Ishikawa (cell line): Measurements from ENCODE around the gene ARHGAP45.

Experiments
- CEBPB ChIP-seq: IDR thresholded peaks from 2 replicates; pipeline ENCODE4 v1.6.1; 2012
- CREB1 ChIP-seq: IDR thresholded peaks from 2 replicates; pipeline ENCODE4 v1.6.1; 2012; ENCODE audit warnings: low read depth
- EGR1 ChIP-seq: IDR thresholded peaks from 2 replicates; pipeline ENCODE4 v1.6.1; 2012
- EP300 ChIP-seq: IDR thresholded peaks from 2 replicates; pipeline ENCODE4 v1.6.1; 2012; ENCODE audit warnings: borderline replicate concordance
- FOXM1 ChIP-seq: IDR thresholded peaks from 2 replicates; pipeline ENCODE4 v1.6.1; 2012; ENCODE audit warnings: low read depth, borderline replicate concordance
- NFIC ChIP-seq: IDR thresholded peaks from 2 replicates; pipeline ENCODE4 v1.6.1; 2012
- RAD21 ChIP-seq: IDR thresholded peaks from 2 replicates; pipeline ENCODE4 v1.6.1; 2012; ENCODE audit warnings: low read depth
- TAF1 ChIP-seq: IDR thresholded peaks from 2 replicates; pipeline ENCODE4 v1.6.1; 2012; ENCODE audit warnings: low read depth, mild to moderate bottlenecking
- TCF12 ChIP-seq: IDR thresholded peaks from 2 replicates; pipeline ENCODE4 v1.6.1; 2012; ENCODE audit warnings: low read depth
- TEAD4 ChIP-seq: IDR thresholded peaks from 2 replicates; pipeline ENCODE4 v1.6.1; 2012
- YY1 ChIP-seq: IDR thresholded peaks from 2 replicates; pipeline ENCODE4 v1.6.1; 2012; ENCODE audit warnings: low read depth
- ZBTB7A ChIP-seq: IDR thresholded peaks from 2 replicates; pipeline ENCODE4 v1.6.1; 2012; ENCODE audit warnings: low read depth
- TF ChIP-seq, protein P1 (sequence below): IDR thresholded peaks from 2 replicates; pipeline ENCODE4 v1.6.1; 2012
- TF ChIP-seq, protein P2 (sequence below): IDR thresholded peaks from 2 replicates; pipeline ENCODE4 v1.6.1; 2012
- TF ChIP-seq, protein P3 (sequence below): IDR thresholded peaks from 2 replicates; pipeline ENCODE4 v1.6.1; 2012; ENCODE audit warnings: low read depth, mild to moderate bottlenecking

The ARHGAP45 gene

DNA sequence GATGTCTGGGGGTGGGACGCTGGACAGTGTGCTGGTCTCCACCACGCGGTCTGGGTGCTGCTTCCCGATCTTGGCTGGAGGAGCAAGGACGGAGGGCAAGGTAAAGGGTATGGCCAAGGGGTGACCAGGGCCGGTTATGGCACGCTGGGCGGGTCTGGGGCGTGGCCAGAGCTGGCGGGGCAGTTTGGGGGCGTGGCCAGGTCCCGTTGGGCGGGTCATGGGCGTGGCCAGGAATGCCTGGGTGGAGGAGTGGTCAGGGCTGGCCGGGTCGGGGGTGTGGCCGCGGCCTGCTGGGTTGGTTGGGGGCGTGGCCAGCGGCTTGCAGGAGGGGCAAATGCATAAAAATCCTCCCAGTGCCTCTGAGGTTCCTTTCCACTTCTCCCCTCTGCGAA, 56.0 kb downstream of the ARHGAP45 start:
- TF ChIP-seq EP300 = no peak
- no peak for TF ChIP-seq YY1
- TF ChIP-seq CEBPB = no peak
- TF ChIP-seq, protein P1, sequence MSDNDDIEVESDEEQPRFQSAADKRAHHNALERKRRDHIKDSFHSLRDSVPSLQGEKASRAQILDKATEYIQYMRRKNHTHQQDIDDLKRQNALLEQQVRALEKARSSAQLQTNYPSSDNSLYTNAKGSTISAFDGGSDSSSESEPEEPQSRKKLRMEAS = no peak
- TF ChIP-seq FOXM1 = no peak
- no peak for TF ChIP-seq CREB1
- no peak for TF ChIP-seq NFIC
- TF ChIP-seq, protein P2, sequence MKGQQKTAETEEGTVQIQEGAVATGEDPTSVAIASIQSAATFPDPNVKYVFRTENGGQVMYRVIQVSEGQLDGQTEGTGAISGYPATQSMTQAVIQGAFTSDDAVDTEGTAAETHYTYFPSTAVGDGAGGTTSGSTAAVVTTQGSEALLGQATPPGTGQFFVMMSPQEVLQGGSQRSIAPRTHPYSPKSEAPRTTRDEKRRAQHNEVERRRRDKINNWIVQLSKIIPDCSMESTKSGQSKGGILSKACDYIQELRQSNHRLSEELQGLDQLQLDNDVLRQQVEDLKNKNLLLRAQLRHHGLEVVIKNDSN = no peak
- no peak for TF ChIP-seq TAF1
- TF ChIP-seq ZBTB7A = no peak
- no peak for TF ChIP-seq EGR1
- no peak for TF ChIP-seq TEAD4
- no peak for TF ChIP-seq TCF12
- no peak for TF ChIP-seq RAD21
- TF ChIP-seq, protein P3, sequence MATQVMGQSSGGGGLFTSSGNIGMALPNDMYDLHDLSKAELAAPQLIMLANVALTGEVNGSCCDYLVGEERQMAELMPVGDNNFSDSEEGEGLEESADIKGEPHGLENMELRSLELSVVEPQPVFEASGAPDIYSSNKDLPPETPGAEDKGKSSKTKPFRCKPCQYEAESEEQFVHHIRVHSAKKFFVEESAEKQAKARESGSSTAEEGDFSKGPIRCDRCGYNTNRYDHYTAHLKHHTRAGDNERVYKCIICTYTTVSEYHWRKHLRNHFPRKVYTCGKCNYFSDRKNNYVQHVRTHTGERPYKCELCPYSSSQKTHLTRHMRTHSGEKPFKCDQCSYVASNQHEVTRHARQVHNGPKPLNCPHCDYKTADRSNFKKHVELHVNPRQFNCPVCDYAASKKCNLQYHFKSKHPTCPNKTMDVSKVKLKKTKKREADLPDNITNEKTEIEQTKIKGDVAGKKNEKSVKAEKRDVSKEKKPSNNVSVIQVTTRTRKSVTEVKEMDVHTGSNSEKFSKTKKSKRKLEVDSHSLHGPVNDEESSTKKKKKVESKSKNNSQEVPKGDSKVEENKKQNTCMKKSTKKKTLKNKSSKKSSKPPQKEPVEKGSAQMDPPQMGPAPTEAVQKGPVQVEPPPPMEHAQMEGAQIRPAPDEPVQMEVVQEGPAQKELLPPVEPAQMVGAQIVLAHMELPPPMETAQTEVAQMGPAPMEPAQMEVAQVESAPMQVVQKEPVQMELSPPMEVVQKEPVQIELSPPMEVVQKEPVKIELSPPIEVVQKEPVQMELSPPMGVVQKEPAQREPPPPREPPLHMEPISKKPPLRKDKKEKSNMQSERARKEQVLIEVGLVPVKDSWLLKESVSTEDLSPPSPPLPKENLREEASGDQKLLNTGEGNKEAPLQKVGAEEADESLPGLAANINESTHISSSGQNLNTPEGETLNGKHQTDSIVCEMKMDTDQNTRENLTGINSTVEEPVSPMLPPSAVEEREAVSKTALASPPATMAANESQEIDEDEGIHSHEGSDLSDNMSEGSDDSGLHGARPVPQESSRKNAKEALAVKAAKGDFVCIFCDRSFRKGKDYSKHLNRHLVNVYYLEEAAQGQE = no peak

DNA sequence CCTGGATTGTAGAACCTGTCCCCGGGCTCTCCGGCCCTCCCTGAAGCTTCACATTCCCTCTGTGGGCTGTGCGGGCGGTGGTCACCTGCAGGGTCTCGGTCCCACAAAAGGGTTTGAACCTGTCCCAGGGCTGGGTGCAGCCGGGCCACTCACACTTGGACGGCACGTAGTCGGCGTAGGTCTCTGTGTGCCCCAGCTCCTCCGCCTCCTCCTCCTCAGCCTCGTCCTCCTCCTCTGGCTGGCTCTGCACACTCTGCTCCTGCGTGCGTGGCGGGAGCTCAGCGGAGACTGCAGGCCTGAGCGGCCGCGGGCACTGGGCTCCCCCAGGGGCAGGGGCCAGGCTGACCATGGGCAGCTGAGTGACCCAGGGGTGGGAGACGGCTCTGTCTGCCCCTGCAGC, 56.4 kb downstream of the ARHGAP45 start:
- TF ChIP-seq, protein P1 = no peak
- TF ChIP-seq, protein P2 = no peak
- no peak for TF ChIP-seq TEAD4
- TF ChIP-seq FOXM1 = no peak
- TF ChIP-seq EP300 = no peak
- no peak for TF ChIP-seq YY1
- TF ChIP-seq EGR1 = no peak
- TF ChIP-seq ZBTB7A = no peak
- no peak for TF ChIP-seq CREB1
- TF ChIP-seq, protein P3 = no peak
- TF ChIP-seq TAF1 = no peak
- no peak for TF ChIP-seq TCF12
- no peak for TF ChIP-seq CEBPB
- TF ChIP-seq NFIC = no peak
- no peak for TF ChIP-seq RAD21

DNA sequence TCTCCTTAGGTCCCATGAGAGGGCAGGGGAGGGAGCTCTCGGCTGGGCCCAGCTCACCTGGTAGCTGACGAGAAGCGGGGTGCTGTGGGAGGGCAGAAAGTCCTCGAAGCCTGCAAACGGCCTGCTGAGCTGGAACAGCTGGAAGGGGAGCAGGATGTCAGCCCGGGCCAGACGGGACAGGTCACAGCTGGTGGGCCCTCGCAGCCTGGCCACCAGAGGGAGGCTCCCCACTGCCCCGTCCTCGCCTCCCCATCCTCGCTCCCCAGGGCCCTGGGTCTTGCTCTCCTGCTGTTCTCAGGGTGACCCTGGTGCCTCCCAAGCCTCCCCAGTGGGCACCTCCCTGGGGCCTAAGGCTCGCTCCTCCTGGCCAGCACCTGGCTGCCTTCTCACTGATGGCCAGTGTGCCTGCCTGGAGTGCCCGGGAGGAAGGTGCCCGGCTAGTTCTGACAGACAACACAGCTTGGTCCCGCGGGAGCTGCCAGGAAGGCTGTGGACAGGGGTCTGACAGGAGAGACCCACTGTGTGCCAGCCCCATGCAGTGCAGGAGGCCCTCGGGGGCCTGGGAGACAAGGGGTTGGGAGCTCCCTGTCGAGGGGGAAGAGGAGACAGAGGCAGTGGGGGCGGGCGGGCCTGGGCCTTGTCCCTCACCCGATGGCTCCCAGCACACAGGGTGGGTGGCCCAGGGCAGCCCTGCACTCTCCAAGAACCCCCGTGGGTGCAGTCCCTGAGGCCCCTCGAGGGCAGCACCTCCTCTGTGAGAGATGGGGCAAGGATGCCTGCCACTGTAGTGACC, 57.1 kb downstream of the ARHGAP45 start:
- TF ChIP-seq CREB1 (no peak), ZBTB7A (no peak), EP300 (no peak), CEBPB (no peak), RAD21 (no peak), YY1 (no peak)
- TF ChIP-seq, protein P2 = no peak

DNA sequence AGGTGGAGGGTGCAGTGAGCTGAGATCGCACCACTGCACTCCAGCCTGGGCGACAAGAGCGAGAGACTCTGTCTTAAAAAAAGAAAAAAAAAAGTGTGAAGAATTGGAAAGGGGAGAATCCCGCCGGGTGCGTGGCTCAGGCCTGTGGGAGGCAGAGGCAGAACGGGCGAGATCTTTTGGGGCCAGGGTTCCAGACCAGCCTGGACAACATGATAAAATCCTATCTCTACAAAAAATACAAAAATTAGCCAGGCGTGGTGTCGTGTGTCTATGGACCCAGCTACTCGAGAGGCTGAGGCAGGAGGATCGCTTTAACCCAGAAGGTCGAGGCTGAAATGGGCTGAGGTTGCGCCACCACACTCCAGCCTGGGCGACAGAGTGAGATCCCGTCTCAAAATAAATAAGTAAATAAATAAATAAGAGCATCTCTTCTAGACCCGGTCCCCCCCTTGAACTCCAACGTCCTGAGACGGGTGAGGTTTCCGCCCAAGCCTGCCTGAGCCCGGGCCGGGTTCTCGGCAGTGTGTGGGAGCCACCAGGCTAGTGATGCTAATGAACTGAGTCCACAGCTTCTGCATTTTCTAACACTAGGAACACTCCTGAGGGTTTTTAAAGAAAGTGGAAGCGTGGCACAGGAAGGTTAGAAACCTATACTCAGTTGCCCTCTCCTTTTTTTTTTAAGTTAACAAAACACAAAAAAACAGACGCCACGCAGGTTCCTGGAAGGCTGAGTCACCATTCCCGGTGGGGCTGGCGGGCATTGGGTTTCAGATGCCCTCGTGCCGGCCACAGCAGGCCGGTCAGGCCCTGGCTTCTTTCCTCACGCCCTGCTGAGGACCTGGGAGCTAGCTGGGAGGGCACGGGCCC, 58.9 kb downstream of the ARHGAP45 start:
- no peak for TF ChIP-seq FOXM1
- TF ChIP-seq, protein P1 = 0 out of 2 replicates have a peak, but pooled peaks have one; percentile 54
- TF ChIP-seq RAD21 = no peak
- TF ChIP-seq TEAD4 = no peak
- no peak for TF ChIP-seq YY1
